Posterior cingulate gyrus (tissue), 11 donors: ENCODE measurements around the gene SLC30A7.

Experiments
- DNase-seq, 10 donors: peaks; one replicate each; pipeline versions ENCODE4 v3.0.0 to v3.0.0-alpha.2; 2020 to 2021; ENCODE audit warnings: mixed read lengths in 3 of 10
- intact Hi-C: fragments of 100-400 bp; cut with DNase I; formaldehyde crosslinking; loops from one replicate; pipeline ENCODE4 v1.15.1; 2023

The SLC30A7 gene

GRCh38 chr1:100968621-100969020 is 72.7 kb downstream of the SLC30A7 start:
- no peak for DNase-seq
- intact Hi-C loops, result no loop called here

- no peak for DNase-seq
- intact Hi-C loops, result no loop called here
Observed at GRCh38 chr1:100969327-100969726, 73.4 kb downstream of the SLC30A7 start.

- intact Hi-C loops, result no loop called here
- DNase-seq, result no peak
Observed at GRCh38 chr1:100971021-100971420, 75.1 kb downstream of the SLC30A7 start.

GRCh38 chr1:100972185-100972584 is 76.3 kb downstream of the SLC30A7 start:
- no peak for DNase-seq
- intact Hi-C loops, result no loop called here

GRCh38 chr1:100976936-100977335 is 81.0 kb downstream of the SLC30A7 start:
- no peak for DNase-seq
- intact Hi-C loops, result no loop called here

GRCh38 chr1:100979631-100980030 is 83.7 kb downstream of the SLC30A7 start:
- no peak for DNase-seq
- intact Hi-C loops, result no loop called here

- DNase-seq, result no peak
- intact Hi-C loops, result no loop called here
Observed at GRCh38 chr1:100982793-100983192, 86.9 kb downstream of the SLC30A7 start.

- intact Hi-C loops, result no loop called here
- no peak for DNase-seq
Observed at GRCh38 chr1:100988121-100988520, 92.2 kb downstream of the SLC30A7 start.

- DNase-seq, result no peak
- intact Hi-C loops, result no loop called here
Observed at GRCh38 chr1:100989306-100990077, 93.6 kb downstream of the SLC30A7 start.

- intact Hi-C loops, result no loop called here
- no peak for DNase-seq
Observed at GRCh38 chr1:100995198-100995988, 99.5 kb downstream of the SLC30A7 start.

- no peak for DNase-seq
- intact Hi-C loops, result no loop called here
Observed at GRCh38 chr1:100998426-100998825, 102.5 kb downstream of the SLC30A7 start.

GRCh38 chr1:101000131-101000873 is 104.4 kb downstream of the SLC30A7 start:
- DNase-seq, result no peak
- intact Hi-C loops, result no loop called here

- intact Hi-C loops, result no loop called here
- no peak for DNase-seq
Observed at GRCh38 chr1:101002551-101002950, 106.7 kb downstream of the SLC30A7 start.

GRCh38 chr1:101003012-101003650 is 107.2 kb downstream of the SLC30A7 start:
- intact Hi-C loops, result no loop called here
- no peak for DNase-seq

GRCh38 chr1:101004061-101004460 is 108.2 kb downstream of the SLC30A7 start:
- no peak for DNase-seq
- intact Hi-C loops, result no loop called here

GRCh38 chr1:101004670-101005069 is 108.8 kb downstream of the SLC30A7 start:
- DNase-seq, result no peak
- intact Hi-C loops, result no loop called here

GRCh38 chr1:101005183-101005582 is 109.3 kb downstream of the SLC30A7 start:
- no peak for DNase-seq
- intact Hi-C loops, result no loop called here

- intact Hi-C loops, result no loop called here
Observed at GRCh38 chr1:101005871-101006270, 110.0 kb downstream of the SLC30A7 start.

GRCh38 chr1:101006553-101006952 is 110.7 kb downstream of the SLC30A7 start:
- no peak for DNase-seq
- intact Hi-C loops, result no loop called here

More at GRCh38 chr1:101005871-101006270, 110.0 kb downstream of the SLC30A7 start:
- no peak for DNase-seq

GRCh38 chr1:101008229-101008834 is 112.4 kb downstream of the SLC30A7 start:
- intact Hi-C loops, result no loop called here

More at GRCh38 chr1:101008229-101008834, 112.4 kb downstream of the SLC30A7 start:
- DNase-seq, result no peak
